Lower leg skin (tissue), 3 donors: ENCODE data around the gene MBOAT2.

Experiments
- POLR2A ChIP-seq, 2 donors: fragments of 450-650 bp; IDR thresholded peaks; one replicate each; pipeline ENCODE4 v1.6.1; 2016 to 2017; ENCODE audit warnings: antibody characterized with exemption in 2 of 2, mild to moderate bottlenecking in 1 of 2, moderate library complexity in 1 of 2
- TF ChIP-seq, protein P1 (sequence below), 3 donors: fragments of 450-650 bp; IDR thresholded peaks; one replicate each; pipeline ENCODE4 v1.5.1; 2016; ENCODE audit warnings: antibody characterized with exemption in 3 of 3, mild to moderate bottlenecking in 3 of 3, moderate library complexity in 2 of 3

DNA sequence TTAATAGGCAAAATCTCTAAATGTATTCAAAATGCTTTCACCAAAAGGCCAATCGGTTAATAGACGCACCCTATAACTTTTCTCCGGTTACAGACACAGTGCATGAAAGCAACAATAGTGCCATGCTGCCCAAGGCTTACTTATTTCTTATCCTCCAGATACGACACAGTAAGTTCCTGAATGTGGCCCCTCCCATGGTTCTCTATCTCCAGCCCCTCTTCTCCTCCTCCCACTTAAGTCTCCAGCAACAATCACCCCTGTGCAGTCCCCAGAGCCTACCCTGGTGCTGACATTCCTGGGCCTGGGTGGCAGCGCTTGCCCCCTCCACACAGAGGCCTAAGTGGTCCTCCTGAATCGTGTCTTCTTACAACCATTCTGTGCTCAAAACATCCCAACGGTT, 169.6 kb downstream of the MBOAT2 start:
- TF ChIP-seq, protein P1, sequence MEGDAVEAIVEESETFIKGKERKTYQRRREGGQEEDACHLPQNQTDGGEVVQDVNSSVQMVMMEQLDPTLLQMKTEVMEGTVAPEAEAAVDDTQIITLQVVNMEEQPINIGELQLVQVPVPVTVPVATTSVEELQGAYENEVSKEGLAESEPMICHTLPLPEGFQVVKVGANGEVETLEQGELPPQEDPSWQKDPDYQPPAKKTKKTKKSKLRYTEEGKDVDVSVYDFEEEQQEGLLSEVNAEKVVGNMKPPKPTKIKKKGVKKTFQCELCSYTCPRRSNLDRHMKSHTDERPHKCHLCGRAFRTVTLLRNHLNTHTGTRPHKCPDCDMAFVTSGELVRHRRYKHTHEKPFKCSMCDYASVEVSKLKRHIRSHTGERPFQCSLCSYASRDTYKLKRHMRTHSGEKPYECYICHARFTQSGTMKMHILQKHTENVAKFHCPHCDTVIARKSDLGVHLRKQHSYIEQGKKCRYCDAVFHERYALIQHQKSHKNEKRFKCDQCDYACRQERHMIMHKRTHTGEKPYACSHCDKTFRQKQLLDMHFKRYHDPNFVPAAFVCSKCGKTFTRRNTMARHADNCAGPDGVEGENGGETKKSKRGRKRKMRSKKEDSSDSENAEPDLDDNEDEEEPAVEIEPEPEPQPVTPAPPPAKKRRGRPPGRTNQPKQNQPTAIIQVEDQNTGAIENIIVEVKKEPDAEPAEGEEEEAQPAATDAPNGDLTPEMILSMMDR (IDR thresholded peaks at IDR 0.05) = no peak
- TF ChIP-seq POLR2A (IDR thresholded peaks at IDR 0.05) = no peak
